Measurements from ENCODE around the gene KMT5B.

KMT5B gene

GRCh38 chr11:68211546-68211945, 1.6 kb downstream of the KMT5B start:
- DNase-seq (ENCODE audit: low spot score in 2 of 2) (no peak), ATAC-seq (ENCODE audit: low read depth) (no peak)
- peak overlapping the region; percentile 78 for H3K4me3 Mint-ChIP-seq
- no peak overlapping the region for H3K27ac Mint-ChIP-seq
- H3K36me3 Mint-ChIP-seq: no peaks in the 10 kb centered on the region
- H3K9me3 Mint-ChIP-seq: no peaks in the 10 kb centered on the region
- peaks cover 41% of the 10 kb centered on the region for H3K4me1 Mint-ChIP-seq
- H3K27me3 Mint-ChIP-seq: no peaks in the 10 kb centered on the region

GRCh38 chr11:68206211-68206610, 6.9 kb downstream of the KMT5B start:
- ATAC-seq (ENCODE audit: low read depth) (peak; percentile 41), DNase-seq (ENCODE audit: low spot score in 2 of 2) (peak in 1 of 2 donors; percentile 44)
- Mint-ChIP-seq H3K36me3 (no peaks in the 10 kb centered on the region), H3K27ac (peak overlapping the region; percentile 68), H3K4me3 (no peak overlapping the region), H3K4me1 (peaks cover 33% of the 10 kb centered on the region), H3K9me3 (no peaks in the 10 kb centered on the region), H3K27me3 (no peaks in the 10 kb centered on the region)

- Mint-ChIP-seq H3K27me3 (no peaks in the 10 kb centered on the region), H3K9me3 (no peaks in the 10 kb centered on the region), H3K4me1 (peaks cover 32% of the 10 kb centered on the region), H3K36me3 (peaks cover 3% of the 10 kb centered on the region), H3K4me3 (no peak overlapping the region), H3K27ac (peak overlapping the region; percentile 55)
- DNase-seq (ENCODE audit: low spot score in 2 of 2): no peak
- no peak for ATAC-seq (ENCODE audit: low read depth)
Measured at GRCh38 chr11:68204402-68204801, 8.7 kb downstream of the KMT5B start.

- Mint-ChIP-seq H3K27me3 (no peaks in the 10 kb centered on the region), H3K9me3 (no peaks in the 10 kb centered on the region), H3K4me1 (peaks cover 39% of the 10 kb centered on the region), H3K36me3 (peaks cover 8% of the 10 kb centered on the region), H3K27ac (no peak overlapping the region), H3K4me3 (no peak overlapping the region)
- ATAC-seq (ENCODE audit: low read depth) (no peak), DNase-seq (ENCODE audit: low spot score in 2 of 2) (no peak)
Measured at GRCh38 chr11:68202165-68202564, 10.9 kb downstream of the KMT5B start.

GRCh38 chr11:68201492-68201891, 11.6 kb downstream of the KMT5B start:
- no peak overlapping the region for H3K27ac Mint-ChIP-seq
- no peak overlapping the region for H3K4me3 Mint-ChIP-seq
- no peaks in the 10 kb centered on the region for H3K27me3 Mint-ChIP-seq
- ATAC-seq (ENCODE audit: low read depth) (no peak), DNase-seq (ENCODE audit: low spot score in 2 of 2) (no peak)
- peaks cover 37% of the 10 kb centered on the region for H3K4me1 Mint-ChIP-seq
- H3K9me3 Mint-ChIP-seq: no peaks in the 10 kb centered on the region
- H3K36me3 Mint-ChIP-seq: peaks cover 8% of the 10 kb centered on the region

- Mint-ChIP-seq H3K4me3 (no peak overlapping the region), H3K27ac (no peak overlapping the region), H3K27me3 (no peaks in the 10 kb centered on the region), H3K36me3 (peaks cover 8% of the 10 kb centered on the region), H3K9me3 (no peaks in the 10 kb centered on the region), H3K4me1 (peaks cover 37% of the 10 kb centered on the region)
- ATAC-seq (ENCODE audit: low read depth) (no peak), DNase-seq (ENCODE audit: low spot score in 2 of 2) (no peak)
Measured at GRCh38 chr11:68200639-68201038, 12.5 kb downstream of the KMT5B start.

DNA sequence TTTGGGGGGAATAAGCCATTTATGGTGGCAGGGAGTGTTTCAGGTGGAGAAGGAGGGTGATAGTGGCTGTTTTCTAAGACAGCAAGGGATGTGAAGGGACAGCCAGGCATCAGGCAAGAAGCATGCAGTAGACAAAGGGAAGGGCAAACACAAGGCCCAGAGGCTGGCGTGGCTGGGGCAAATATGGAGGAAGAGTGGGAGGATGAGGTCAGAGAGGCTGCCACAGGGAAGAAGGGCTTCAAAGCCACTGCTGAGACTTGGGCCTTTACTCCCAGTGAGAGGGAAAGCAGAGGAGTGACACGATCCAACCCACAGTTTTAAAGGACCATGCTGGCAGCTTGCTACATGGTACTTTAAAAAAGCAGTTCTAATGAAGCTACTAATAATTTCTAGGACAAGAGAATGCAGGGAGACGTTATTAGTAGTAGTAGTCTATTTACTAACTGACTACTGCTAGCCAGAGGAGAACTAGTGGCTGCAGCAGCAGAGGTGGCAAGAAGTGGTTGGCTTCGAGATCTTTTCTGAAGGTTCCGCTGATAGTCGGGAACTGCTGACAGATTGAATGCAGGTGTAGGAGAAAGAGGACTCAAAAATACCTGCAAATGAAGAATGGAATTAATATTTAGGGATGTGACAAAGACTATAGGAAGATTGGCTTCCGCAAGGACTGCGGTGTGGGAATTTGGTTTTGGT, 13.7 kb downstream of the KMT5B start:
- no peak overlapping the region for H3K4me3 Mint-ChIP-seq
- ATAC-seq (ENCODE audit: low read depth) (no peak), DNase-seq (ENCODE audit: low spot score in 2 of 2) (no peak)
- no peaks in the 10 kb centered on the region for H3K27me3 Mint-ChIP-seq
- H3K9me3 Mint-ChIP-seq: no peaks in the 10 kb centered on the region
- peaks cover 41% of the 10 kb centered on the region for H3K4me1 Mint-ChIP-seq
- no peak overlapping the region for H3K27ac Mint-ChIP-seq
- peaks cover 8% of the 10 kb centered on the region for H3K36me3 Mint-ChIP-seq

- Mint-ChIP-seq H3K4me1 (peaks cover 58% of the 10 kb centered on the region), H3K36me3 (peaks cover 8% of the 10 kb centered on the region), H3K27me3 (no peaks in the 10 kb centered on the region), H3K27ac (no peak overlapping the region), H3K9me3 (no peaks in the 10 kb centered on the region), H3K4me3 (no peak overlapping the region)
- DNase-seq (ENCODE audit: low spot score in 2 of 2): no peak
- ATAC-seq (ENCODE audit: low read depth): no peak
Measured at GRCh38 chr11:68196219-68196618, 16.9 kb downstream of the KMT5B start.

DNA sequence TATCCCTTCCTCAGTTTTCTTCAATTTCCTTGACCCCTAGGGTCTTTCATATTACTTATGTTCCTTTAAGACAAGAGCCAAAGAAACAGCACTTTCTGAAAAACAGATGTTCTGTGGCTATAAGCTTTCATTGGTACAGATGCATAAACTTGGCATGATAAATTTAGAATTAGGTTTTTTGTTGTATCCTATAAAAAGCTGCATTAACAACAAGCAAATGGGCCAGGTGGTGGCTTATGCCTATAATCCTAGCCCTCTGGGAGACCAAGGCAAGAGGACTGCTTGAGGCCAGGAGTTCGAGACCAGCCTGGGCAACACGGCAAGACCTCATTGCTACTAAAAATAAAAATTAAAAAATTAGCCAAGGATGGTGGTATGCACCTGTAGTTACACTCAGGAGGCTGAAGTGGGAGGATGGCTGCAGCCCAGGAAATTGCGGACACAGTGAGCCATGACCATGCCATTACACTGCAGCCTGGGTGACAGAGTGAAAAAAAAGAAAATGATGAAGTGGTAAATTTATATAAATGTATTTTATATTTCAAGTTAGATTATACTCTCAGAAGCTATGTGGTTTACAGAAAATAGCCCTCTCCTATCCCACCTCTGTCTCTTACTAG, 18.3 kb downstream of the KMT5B start:
- no peak for ATAC-seq (ENCODE audit: low read depth)
- H3K27ac Mint-ChIP-seq: no peak overlapping the region
- H3K4me1 Mint-ChIP-seq: peaks cover 54% of the 10 kb centered on the region
- no peak overlapping the region for H3K4me3 Mint-ChIP-seq
- H3K9me3 Mint-ChIP-seq: no peaks in the 10 kb centered on the region
- H3K27me3 Mint-ChIP-seq: no peaks in the 10 kb centered on the region
- peaks cover 5% of the 10 kb centered on the region for H3K36me3 Mint-ChIP-seq
- DNase-seq (ENCODE audit: low spot score in 2 of 2): no peak

DNA sequence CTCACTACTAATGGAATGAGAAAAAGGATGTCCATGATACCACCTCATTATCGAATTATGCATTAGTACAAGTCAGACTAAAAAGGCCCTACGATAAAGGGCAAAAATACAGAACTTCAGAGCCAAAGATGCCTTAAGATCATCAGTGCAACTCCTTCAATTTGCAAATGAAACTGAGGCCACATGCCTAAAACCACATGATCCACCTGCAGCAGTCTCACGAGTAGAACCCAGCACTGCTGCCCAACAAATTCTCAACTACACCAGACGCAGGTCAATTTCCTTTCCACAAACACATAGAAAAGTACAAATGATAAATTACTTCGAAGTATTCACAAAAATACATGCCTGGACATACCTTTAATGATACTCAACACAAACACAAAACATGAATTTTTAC, 20.1 kb downstream of the KMT5B start:
- Mint-ChIP-seq H3K4me1 (peaks cover 42% of the 10 kb centered on the region), H3K36me3 (peaks cover 3% of the 10 kb centered on the region), H3K27me3 (no peaks in the 10 kb centered on the region), H3K27ac (peak overlapping the region; percentile 80), H3K4me3 (peak overlapping the region; percentile 11), H3K9me3 (no peaks in the 10 kb centered on the region)
- ATAC-seq (ENCODE audit: low read depth) (no peak), DNase-seq (ENCODE audit: low spot score in 2 of 2) (no peak)

DNA sequence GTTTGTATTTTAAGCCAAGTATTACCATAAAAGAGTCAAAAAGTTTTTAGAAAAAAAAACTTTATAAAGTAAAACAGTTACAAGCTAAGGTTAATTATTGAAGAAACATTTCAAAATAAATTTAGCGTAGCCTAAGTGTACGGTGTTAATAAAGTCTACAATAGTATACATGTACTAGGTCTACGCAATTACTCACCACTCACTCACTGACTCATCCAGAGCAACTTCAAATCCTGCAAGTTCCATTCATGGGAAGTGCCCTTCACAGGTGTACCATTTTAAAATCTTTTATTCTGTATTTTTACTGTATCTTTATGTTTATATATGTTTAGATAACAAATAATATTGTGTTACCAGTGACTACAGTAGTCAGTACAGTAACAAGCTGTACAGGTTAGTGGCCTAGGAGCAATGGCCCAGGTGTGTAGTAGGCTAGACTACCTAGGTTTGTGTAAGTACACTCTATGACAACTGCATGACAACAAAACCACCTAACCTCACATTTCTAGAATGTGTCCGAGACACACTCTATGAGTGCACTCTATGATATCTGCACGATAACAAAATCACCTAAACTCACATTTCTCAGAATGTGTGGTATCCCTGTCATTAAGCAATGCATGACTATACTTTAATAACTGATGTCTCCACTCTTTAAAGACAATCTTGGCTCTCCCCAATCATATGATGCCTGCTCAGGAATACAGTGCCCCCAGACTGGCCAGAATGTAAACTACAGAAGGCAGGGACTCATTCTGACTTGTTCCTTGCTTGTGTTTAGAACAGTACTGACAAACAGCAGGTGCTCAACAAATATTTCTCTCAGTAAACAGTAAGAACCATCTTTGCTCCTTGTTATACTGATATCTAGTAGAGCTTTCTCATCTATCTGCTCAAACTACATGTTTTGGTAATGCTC, 21.2 kb downstream of the KMT5B start:
- DNase-seq (ENCODE audit: low spot score in 2 of 2): no peak
- no peaks in the 10 kb centered on the region for H3K9me3 Mint-ChIP-seq
- H3K27me3 Mint-ChIP-seq: no peaks in the 10 kb centered on the region
- no peak for ATAC-seq (ENCODE audit: low read depth)
- H3K27ac Mint-ChIP-seq: peak overlapping the region; percentile 80
- no peak overlapping the region for H3K4me3 Mint-ChIP-seq
- peaks cover 3% of the 10 kb centered on the region for H3K36me3 Mint-ChIP-seq
- H3K4me1 Mint-ChIP-seq: peaks cover 37% of the 10 kb centered on the region

DNA sequence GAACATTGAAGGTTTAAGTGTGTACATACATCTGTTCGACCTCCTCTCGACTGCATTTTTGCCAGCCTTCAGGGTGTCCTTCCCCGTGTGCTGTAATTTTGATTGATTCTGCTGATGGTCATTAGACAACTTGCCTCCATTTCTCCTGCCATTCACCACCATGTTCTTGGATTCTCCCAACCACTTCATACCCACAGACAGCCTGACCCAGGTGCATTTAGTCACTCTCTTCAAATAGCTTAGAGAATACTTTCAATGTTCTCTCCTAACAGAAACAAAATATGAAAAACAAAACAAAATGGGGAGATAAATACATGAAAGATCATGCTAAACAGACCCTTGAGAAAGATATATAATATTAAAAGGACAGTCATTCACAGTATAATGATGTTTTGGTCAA, 23.2 kb downstream of the KMT5B start:
- H3K27me3 Mint-ChIP-seq: no peaks in the 10 kb centered on the region
- H3K9me3 Mint-ChIP-seq: no peaks in the 10 kb centered on the region
- peaks cover 26% of the 10 kb centered on the region for H3K4me1 Mint-ChIP-seq
- ATAC-seq (ENCODE audit: low read depth): no peak
- H3K36me3 Mint-ChIP-seq: peaks cover 10% of the 10 kb centered on the region
- no peak overlapping the region for H3K4me3 Mint-ChIP-seq
- H3K27ac Mint-ChIP-seq: no peak overlapping the region
- DNase-seq (ENCODE audit: low spot score in 2 of 2): no peak

DNA sequence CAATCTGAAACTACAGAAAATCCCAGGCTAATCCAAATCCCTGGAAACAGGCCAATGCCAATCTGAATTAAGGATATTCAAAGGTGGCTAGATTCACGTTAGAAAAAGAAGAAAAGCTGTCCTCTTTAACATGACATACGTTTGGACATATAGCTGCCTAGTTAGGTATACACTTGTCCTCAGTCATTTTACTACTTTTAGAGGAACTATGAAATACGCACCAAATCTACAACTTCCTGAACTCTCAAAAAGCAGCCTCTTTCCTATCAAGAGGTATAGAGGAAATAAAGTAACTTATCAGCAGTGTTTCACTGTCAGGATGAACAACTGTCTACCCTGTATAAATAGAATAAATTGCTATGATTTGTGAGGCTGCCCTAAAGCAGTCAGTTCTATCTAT, 24.0 kb downstream of the KMT5B start:
- no peak for DNase-seq (ENCODE audit: low spot score in 2 of 2)
- no peak for ATAC-seq (ENCODE audit: low read depth)
- no peak overlapping the region for H3K27ac Mint-ChIP-seq
- no peaks in the 10 kb centered on the region for H3K27me3 Mint-ChIP-seq
- H3K4me3 Mint-ChIP-seq: no peak overlapping the region
- peaks cover 11% of the 10 kb centered on the region for H3K36me3 Mint-ChIP-seq
- no peaks in the 10 kb centered on the region for H3K9me3 Mint-ChIP-seq
- peaks cover 26% of the 10 kb centered on the region for H3K4me1 Mint-ChIP-seq

DNA sequence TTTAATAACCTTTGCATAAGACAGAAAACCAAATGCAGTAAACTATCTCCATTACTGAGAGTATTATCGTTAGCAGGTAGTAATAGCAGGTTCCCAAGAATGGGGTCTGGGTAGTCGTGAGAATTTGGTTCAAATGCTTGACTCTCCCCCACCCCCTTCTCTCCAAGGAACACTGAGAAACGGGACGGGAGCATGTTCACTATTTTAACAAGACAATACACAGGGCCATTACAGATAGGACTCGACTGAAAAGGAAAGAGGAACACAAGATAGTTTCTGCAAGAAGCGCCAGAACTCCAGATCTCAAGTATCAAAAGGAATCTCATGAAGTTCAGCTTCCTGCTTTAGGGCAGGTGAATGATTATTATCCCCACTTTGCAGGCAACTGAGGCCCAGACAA, 27.0 kb downstream of the KMT5B start:
- no peaks in the 10 kb centered on the region for H3K27me3 Mint-ChIP-seq
- H3K4me1 Mint-ChIP-seq: peaks cover 6% of the 10 kb centered on the region
- DNase-seq (ENCODE audit: low spot score in 2 of 2) (no peak), ATAC-seq (ENCODE audit: low read depth) (no peak)
- H3K4me3 Mint-ChIP-seq: no peak overlapping the region
- H3K9me3 Mint-ChIP-seq: no peaks in the 10 kb centered on the region
- H3K36me3 Mint-ChIP-seq: peaks cover 16% of the 10 kb centered on the region
- H3K27ac Mint-ChIP-seq: no peak overlapping the region
